Endodermal cell (in vitro differentiated cells): ENCODE measurements around the gene MTNR1B. TPM values are rescaled to one million over a fixed set of nuclear protein-coding genes. Genes with fewer than 3 reads are reported as not detected.

ENCODE experiments used
- DNase-seq: peaks from one replicate; pipeline ENCODE4 v3.0.0-alpha.2; 2017
- H3K27ac ChIP-seq: 2 replicates; pipeline ENCODE4 v1.5.1; 2013; ENCODE audit warnings: mild to moderate bottlenecking, low read depth, low read length, moderate library complexity
- H3K27me3 ChIP-seq: 2 replicates; pipeline ENCODE4 v1.6.1; 2013; ENCODE audit warnings: mild to moderate bottlenecking, low read length, moderate library complexity; ENCODE audit not compliant: insufficient read depth, control insufficient read depth, poor library complexity, severe bottlenecking
- H3K36me3 ChIP-seq: 2 replicates; pipeline ENCODE4 v1.7.0; 2013; ENCODE audit warnings: mild to moderate bottlenecking, low read length, moderate library complexity; ENCODE audit not compliant: control insufficient read depth, insufficient read depth
- H3K4me1 ChIP-seq: one replicate; pipeline ENCODE4 v1.7.0; 2013; ENCODE audit warnings: low read length; ENCODE audit not compliant: control insufficient read depth, insufficient read depth
- H3K4me3 ChIP-seq: 2 replicates; pipeline ENCODE4 v1.5.1; 2013; ENCODE audit warnings: mild to moderate bottlenecking, low read length, moderate library complexity
- H3K9ac ChIP-seq: 2 replicates; pipeline ENCODE4 v1.6.1; 2013; ENCODE audit warnings: mild to moderate bottlenecking, low read length, moderate library complexity; ENCODE audit not compliant: poor library complexity, severe bottlenecking; ENCODE audit errors: extremely low read depth
- H3K9me3 ChIP-seq: 2 replicates; pipeline ENCODE4 v1.6.1; 2013; ENCODE audit warnings: mild to moderate bottlenecking, low read length, moderate library complexity; ENCODE audit not compliant: control insufficient read depth
- H3K27ac Mint-ChIP-seq: 2 replicates; pipeline ENCODE4 v1.8.0; 2020; ENCODE audit warnings: mixed read lengths
- H3K27me3 Mint-ChIP-seq: 2 replicates; pipeline ENCODE4 v1.8.0; 2021; ENCODE audit warnings: mild to moderate bottlenecking, mixed read lengths; ENCODE audit not compliant: insufficient read depth
- H3K36me3 Mint-ChIP-seq: 2 replicates; pipeline ENCODE4 v1.8.0; 2020; ENCODE audit warnings: low read depth, mixed read lengths
- H3K4me1 Mint-ChIP-seq: 2 replicates; pipeline ENCODE4 v1.8.0; 2020; ENCODE audit warnings: mixed read lengths
- H3K4me3 Mint-ChIP-seq: 2 replicates; pipeline ENCODE4 v1.8.0; 2020; ENCODE audit warnings: mild to moderate bottlenecking, moderate library complexity, mixed read lengths
- H3K9me3 Mint-ChIP-seq: 2 replicates; pipeline ENCODE4 v1.8.0; 2020; ENCODE audit warnings: mild to moderate bottlenecking, mixed read lengths
- CTCF ChIP-seq: fragments of 200-600 bp; sonication (generic); conservative IDR thresholded peaks from 2 replicates; pipeline ENCODE4 v1.5.0; 2021; ENCODE audit warnings: antibody characterized with exemption, mild to moderate bottlenecking
- WGBS, 2 experiments: methylation state at CpG; one replicate each; pipeline versions ENCODE4 v1.1.5 to v1.1.7; 2013; ENCODE audit warnings: missing lambda C conversion rate in 2 of 2, mixed read lengths in 1 of 2; ENCODE audit not compliant: insufficient coverage in 1 of 2, insufficient read length in 1 of 2; 5-methylcytosine and 5-hydroxymethylcytosine counted together
- total RNA-seq, 2 donors: library from RNA; stranded (reverse); fragmentation: NEBNext Ultra II Directional in 1 of 2; extraction: Animal tissue kit (Norgen Biotek cat#: 25700) in 1 of 2; gene quantifications; 2 replicates in 1 of 2; 3 replicates in 1 of 2; pipeline ENCODE4 v1.2.1, GENCODE V29; 2021

MTNR1B gene
- total RNA-seq, 2 donors from 2014 or later = 0.53 TPM; not detected in 1

- Mint-ChIP-seq H3K9me3 (no peaks in the 10 kb centered on the region), H3K4me3 (no peak overlapping the region), H3K36me3 (no peaks in the 10 kb centered on the region), H3K4me1 (peaks cover 4% of the 10 kb centered on the region), H3K27me3 (peaks cover 7% of the 10 kb centered on the region), H3K27ac (no peak overlapping the region)
- DNase-seq = no peak
- Histone ChIP-seq H3K9me3 (no peaks in the 10 kb centered on the region), H3K4me3 (no peak overlapping the region), H3K4me1 (no peaks in the 10 kb centered on the region), H3K27me3 (no peaks in the 10 kb centered on the region), H3K27ac (no peak overlapping the region), H3K36me3 (no peaks in the 10 kb centered on the region), H3K9ac (no peak overlapping the region)
- TF ChIP-seq CTCF = no peak
These were observed 7.2 kb downstream of the MTNR1B start for GRCh38 chr11:92976681-92977080.

GRCh38 chr11:92977401-92977800 is 8.0 kb downstream of the MTNR1B start:
- Mint-ChIP-seq H3K4me1 (peaks cover 4% of the 10 kb centered on the region), H3K4me3 (no peak overlapping the region), H3K9me3 (no peaks in the 10 kb centered on the region), H3K27me3 (peaks cover 7% of the 10 kb centered on the region), H3K36me3 (no peaks in the 10 kb centered on the region), H3K27ac (no peak overlapping the region)
- H3K9ac ChIP-seq = no peak overlapping the region
- H3K36me3 ChIP-seq = no peaks in the 10 kb centered on the region
- H3K4me1 ChIP-seq = no peaks in the 10 kb centered on the region
- no peak overlapping the region for H3K4me3 ChIP-seq
- H3K9me3 ChIP-seq = no peaks in the 10 kb centered on the region
- no peak for DNase-seq
- TF ChIP-seq CTCF = no peak
- WGBS, 2 experiments = 100% methylated on average over 1 of the region's 2 CpGs
- H3K27me3 ChIP-seq = no peaks in the 10 kb centered on the region
- H3K27ac ChIP-seq = no peak overlapping the region

GRCh38 chr11:92978271-92979111 is 9.0 kb downstream of the MTNR1B start:
- Histone ChIP-seq H3K36me3 (no peaks in the 10 kb centered on the region), H3K9ac (no peak overlapping the region), H3K4me1 (no peaks in the 10 kb centered on the region), H3K4me3 (no peak overlapping the region), H3K27ac (no peak overlapping the region), H3K9me3 (no peaks in the 10 kb centered on the region), H3K27me3 (no peaks in the 10 kb centered on the region)
- TF ChIP-seq CTCF = no peak
- WGBS, 2 experiments = 96 to 100% methylated on average over 3 to 7 of the region's 7 CpGs
- no peaks in the 10 kb centered on the region for H3K9me3 Mint-ChIP-seq
- no peaks in the 10 kb centered on the region for H3K4me1 Mint-ChIP-seq
- DNase-seq = no peak
- no peaks in the 10 kb centered on the region for H3K27me3 Mint-ChIP-seq
- no peak overlapping the region for H3K27ac Mint-ChIP-seq
- no peaks in the 10 kb centered on the region for H3K36me3 Mint-ChIP-seq
- no peak overlapping the region for H3K4me3 Mint-ChIP-seq
